MG63 (cell line): ENCODE data around the gene CUX1. TPM values are rescaled to one million over a fixed set of nuclear protein-coding genes. Genes with fewer than 3 reads are reported as not detected.
"Not testable (repeated sequence)": the region's sequence is repeated elsewhere in the genome, so short reads cannot be mapped to it uniquely, and the experiment has no call there.

Source experiments
- DNase-seq: peaks from one replicate; pipeline ENCODE4 v3.0.0-alpha.2; 2020
- H3K27me3 ChIP-seq: fragments of 250-450 bp; sonication (Bioruptor Pico); 2 replicates; pipeline ENCODE4 v1.5.1; 2020; ENCODE audit warnings: mild to moderate bottlenecking, moderate library complexity
- H3K36me3 ChIP-seq: fragments of 250-450 bp; sonication (Bioruptor Pico); 2 replicates; pipeline ENCODE4 v1.5.1; 2020; ENCODE audit warnings: mild to moderate bottlenecking, moderate library complexity
- H3K4me3 ChIP-seq: fragments of 250-450 bp; sonication (Bioruptor Pico); 2 replicates; pipeline ENCODE4 v1.5.1; 2020; ENCODE audit warnings: mild to moderate bottlenecking, moderate library complexity
- H3K9me3 ChIP-seq: fragments of 250-450 bp; sonication (Bioruptor Pico); 2 replicates; pipeline ENCODE4 v1.5.1; 2020; ENCODE audit warnings: mild to moderate bottlenecking, moderate library complexity
- total RNA-seq: library from RNA; depleted of rRNA; stranded (reverse); fragments of >200 nt; shearing (Covaris generic); gene quantifications from 2 replicates; pipeline ENCODE4 v1.2.3, GENCODE V29; 2014; ENCODE audit warnings: low replicate concordance; rRNA removed

CUX1 gene
- total RNA-seq, 1 experiment from 2014 or later, result 7.1 TPM

GRCh38 chr7:102328863-102329262 lies 511.4 kb downstream of the CUX1 start:
- DNase-seq, H3K27me3 ChIP-seq, H3K36me3 ChIP-seq, H3K9me3 ChIP-seq, H3K4me3 ChIP-seq: not testable (repeated sequence)

DNA sequence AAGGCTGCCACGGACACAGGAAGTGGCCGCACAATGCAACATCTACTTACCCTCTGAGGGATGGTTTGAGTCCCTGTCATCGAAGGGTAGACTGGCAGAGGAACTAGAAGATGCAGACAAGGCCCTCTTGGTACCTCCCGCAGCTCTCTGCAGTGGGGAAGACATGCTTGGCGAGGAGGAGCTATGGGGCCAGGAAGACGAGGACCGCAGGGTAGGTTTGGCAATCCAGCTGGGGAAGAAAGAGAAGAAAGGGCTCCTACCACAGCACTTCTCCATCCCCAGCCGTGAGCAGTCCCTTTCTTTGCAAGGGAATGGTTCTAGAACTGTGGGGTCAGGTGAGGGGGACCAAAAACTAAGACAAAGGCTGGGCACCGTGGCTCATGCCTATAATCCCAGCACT lies 511.9 kb downstream of the CUX1 start:
- not testable (repeated sequence) for DNase-seq, H3K27me3 ChIP-seq, H3K4me3 ChIP-seq, H3K36me3 ChIP-seq, H3K9me3 ChIP-seq

GRCh38 chr7:102330666-102331460 lies 513.4 kb downstream of the CUX1 start:
- H3K9me3 ChIP-seq, DNase-seq, H3K36me3 ChIP-seq, H3K27me3 ChIP-seq, H3K4me3 ChIP-seq: not testable (repeated sequence)

Other genes with a start within 250 kb of the CUX1 start
- not detected in 2 replicates for gene MYL10, start 188.3 kb upstream of the CUX1 start, total RNA-seq